Hematopoietic multipotent progenitor cell treated with erythropoietin and hydrocortisone succinate and interleukin-3 and kit ligand, for 8 days (in vitro differentiated cells): Measurements from ENCODE around the gene YBX3.
A peak's percentile ranks its signal among the peaks of the same experiment; 100 is the strongest.
"Not testable (repeated sequence)": the region's sequence is repeated elsewhere in the genome, so short reads cannot be mapped to it uniquely, and the experiment has no call there.

Experiments
- DNase-seq: peaks from one replicate; pipeline ENCODE4 v3.0.0-alpha.2; 2015

The YBX3 gene

DNA sequence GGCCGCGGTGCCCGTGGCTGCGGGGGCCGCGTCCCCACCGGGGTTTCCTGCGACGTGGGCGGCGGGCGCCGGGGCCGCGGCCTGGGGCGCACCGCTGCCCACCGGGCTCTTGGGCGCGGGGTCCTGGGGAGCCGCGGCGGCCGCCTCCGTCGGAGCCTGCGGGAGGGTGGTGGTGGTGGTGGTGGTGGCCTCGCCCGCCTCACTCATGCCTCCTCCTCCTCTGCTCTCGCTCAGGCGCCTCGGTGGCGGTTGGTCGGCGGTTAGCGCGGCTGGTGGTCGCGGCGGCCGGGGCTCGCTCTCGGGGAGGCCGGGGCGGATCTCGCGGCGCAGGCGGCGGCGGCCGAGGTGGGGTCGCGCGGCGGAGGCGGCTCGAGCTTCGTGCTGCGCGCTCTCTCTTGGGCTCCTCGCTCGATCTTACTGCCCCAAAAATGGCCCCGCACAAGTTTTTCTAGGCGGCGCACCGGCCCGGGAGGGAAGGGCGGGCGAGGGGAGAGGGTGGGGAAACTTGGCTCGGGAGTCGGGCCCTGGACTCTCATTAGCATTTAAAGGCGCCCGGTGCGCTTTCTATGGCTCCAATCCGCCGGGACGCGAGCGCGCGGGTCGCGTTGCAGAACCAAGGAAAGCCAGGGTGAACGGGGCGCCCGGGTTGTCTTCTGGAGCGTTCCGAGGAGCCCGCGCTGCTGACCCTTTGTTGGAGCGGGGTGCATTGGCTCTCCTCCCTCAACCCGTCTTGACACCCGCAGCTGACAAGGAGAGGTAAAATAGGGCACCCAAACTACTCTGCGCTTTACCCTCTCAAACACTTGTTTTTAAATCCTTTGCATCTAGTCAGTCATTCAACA is at the start of gene YBX3:
Gene YBX3, minus strand, starts transcription at position 419 of the 842 bp plus-strand sequence. Its CDS starts 212 bp downstream, at position 207.
- peak; percentile 85 for DNase-seq

DNA sequence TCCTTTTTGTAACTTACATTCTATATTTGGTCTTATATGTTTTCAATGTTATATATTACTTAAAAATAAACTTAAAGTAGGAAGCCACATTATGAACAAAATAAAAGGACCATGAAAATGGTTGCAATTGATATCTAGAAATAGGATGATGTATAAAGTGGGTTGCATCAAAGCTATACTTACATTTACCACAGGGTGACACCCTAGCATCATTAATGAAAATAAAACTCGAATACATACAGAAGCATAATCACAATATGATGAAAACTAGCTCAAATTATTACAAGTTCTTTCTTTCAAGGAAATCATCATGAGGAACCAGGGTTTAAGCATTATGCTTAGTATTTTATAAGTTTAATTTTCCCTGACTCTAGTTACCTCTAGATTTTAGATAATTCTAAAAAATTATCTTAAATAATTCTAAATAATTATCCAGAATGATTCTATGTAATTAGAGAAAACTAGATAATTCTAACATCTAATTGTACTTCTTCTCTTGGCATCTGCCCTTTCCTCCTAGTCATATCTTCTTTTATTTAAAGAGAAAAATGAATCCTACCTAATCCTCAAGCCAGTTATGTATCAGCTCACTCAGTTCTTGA is 48.1 kb upstream of the YBX3 start:
- DNase-seq = peak; percentile 54

DNA sequence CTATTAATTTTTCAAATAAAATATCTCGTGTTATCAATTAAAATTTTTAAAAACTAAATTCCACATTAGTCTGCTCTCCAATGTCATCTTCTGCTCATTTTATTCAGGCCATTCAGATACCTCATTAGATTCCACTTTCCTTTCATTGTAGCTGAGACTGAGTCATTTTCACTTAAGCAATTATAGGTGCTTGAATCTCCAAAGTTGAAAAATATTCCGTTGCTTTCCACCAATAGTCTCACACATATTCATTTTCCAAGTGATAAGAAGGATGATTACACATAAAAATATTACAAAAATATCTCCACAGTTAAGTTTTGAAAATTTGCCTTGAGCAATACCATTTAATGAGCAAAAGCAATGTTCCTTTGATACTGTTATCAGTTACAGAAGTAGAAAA is 36.5 kb upstream of the YBX3 start:
- no peak for DNase-seq

DNA sequence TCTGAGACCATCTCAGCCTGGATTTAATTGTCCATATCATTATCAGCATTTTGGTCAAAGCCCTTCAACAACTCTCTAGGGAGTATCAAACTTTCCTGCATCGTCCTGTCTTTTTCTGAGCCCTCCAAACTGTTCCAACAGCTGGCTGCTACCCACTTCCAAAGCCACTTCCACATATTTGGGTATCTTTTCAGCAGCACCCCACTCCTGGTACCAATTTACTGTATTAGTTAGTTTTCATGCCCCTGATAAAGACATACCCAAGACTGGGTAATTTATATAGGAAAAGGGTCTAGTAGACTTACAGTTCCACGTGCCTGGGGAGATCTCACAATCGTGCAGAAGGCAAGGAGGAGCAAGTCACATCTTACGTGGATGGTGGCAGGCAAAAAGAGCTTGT is 33.1 kb upstream of the YBX3 start:
- DNase-seq = no peak

DNA sequence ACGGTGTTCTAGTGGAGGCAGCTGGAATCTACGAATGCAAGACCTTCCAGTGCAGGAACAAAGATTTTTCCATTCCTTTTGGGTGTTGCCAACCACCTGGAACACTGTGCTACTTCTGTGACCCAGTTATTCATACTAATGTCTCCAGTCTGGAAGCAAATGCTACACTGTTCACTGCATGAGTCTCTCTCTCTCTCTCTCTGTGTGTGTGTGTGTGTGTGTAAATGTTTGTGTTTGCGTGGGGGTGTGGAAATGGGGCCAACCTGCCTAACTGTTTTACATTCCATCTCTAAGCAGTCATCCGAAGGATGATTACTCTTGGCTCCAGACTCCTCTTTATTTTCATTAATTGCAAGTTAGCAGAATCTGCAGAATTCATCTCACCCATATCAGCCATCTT is 29.9 kb upstream of the YBX3 start:
- DNase-seq = no peak

DNA sequence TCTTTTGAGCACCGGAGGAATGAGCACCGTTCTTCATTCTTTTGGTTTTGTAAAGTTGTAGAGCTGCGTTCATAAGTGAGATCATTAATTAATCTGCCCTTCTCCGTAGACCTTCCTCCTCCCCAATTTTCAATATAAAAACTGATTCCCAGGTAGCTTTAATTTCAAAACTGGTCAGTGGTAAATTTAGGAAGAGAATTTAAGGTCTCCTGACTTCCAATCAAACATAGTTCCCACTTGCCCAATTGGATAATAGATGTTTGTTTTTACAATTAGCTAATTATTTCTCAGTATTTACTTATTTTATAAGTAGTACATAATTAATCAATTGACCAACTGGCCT is 27.2 kb upstream of the YBX3 start:
- no peak for DNase-seq

DNA sequence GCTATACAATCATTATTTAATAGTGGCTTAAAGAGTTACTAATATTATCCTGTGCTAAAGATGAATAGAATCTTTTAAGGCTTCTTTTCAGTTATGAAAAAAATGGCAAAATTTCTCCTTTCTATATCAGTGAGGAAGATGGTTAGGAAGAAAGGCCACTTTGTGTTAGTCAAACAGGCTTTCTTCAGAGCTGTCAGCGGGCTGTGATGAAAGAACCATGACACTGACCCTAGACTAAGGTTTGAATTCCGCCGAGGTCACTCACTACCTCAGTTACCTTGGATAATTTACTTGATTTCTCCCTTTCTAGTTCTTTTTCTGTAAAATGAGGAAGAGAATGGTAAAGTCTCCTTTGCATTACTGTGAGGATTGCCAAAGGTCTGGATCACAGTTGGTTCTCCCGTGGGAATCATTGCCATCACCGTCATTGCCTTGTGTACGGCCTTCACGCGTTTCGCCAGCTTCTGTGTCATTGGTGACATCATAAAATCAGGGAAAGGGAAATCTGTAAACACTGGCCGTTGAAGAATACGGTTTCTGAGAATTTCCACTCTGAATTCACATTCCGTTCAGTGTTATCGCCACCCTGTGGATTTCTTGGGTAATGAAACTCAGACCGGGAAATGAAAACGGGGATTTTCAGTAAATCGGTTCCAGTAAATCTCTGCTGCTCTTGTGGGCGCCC is 26.7 kb upstream of the YBX3 start:
- DNase-seq = peak; percentile 86

DNA sequence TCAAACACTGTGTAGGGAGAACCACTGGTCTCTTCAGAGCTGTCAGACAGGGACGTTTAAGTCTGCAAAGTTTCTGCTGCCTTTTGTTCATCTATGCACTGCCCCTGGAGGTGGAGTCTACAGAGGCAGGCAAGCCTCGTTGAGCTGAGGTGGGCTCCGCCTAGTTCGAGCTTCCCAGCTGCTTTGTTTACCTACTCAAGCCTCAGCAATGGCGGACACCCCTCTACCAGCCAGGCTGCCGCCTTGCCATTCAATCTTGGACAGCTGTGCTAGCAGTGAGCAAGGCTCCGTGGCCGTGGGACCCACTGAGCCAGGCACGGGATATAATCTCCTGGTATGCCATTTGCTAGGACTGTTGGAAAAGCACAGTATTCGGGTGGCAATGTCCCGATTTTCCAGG is 24.6 kb upstream of the YBX3 start:
- DNase-seq = no peak

DNA sequence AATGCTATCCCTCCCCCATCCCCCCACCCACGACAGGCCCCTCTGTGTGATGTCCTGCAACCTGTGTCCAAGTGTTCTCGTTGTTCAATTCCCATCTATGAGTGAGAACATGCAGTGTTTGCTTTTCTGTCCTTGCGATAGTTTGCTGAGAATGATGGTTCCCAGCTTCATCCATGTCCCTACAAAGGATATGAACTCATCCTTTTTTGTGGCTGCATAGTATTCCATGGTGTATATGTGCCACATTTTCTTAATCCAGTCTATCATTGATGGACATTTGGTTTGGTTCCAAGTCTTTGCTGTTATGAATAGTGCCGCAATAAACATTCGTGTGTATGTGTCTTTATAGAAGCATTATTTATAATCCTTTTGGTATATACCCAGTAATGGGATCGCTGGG is 20.3 kb upstream of the YBX3 start:
- not testable (repeated sequence) for DNase-seq

DNA sequence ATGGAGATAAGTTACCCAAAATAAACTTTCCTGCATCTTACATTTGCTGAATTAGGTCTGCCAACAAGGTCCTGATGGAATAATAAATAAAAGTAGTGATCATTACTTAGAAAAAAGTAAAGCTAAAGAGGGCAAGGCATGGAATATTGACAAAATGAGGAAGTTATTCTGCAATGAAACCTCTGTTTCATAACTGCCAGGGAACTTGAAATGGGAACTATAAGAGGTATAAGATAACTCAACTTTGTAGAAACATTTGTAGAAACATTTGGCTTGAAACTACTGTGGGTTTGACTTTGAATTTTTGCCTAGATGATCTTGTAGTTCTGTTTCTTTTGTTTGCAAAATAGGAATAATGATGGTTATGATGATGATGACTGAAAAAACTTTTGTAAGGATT is 18.7 kb upstream of the YBX3 start:
- no peak for DNase-seq

DNA sequence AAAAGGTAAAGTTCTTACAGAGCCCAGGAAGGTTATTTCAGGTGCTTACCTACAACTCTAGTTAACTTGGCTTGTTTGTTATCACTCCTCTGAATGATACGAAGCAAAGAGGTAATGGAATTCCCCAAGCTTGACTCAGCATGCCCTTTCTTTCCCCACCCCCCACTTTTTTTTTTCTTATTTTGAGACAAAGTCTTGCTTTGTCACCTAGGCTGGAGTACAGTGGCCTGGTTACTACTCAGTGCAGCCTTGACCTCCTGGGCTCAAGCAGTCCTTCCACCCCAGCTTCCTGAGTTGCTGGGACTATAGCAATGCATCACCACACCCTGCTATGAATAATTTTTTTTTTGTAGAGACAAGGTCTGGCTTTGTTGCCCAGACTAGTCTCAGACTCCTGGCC is 17.1 kb upstream of the YBX3 start:
- DNase-seq = no peak

DNA sequence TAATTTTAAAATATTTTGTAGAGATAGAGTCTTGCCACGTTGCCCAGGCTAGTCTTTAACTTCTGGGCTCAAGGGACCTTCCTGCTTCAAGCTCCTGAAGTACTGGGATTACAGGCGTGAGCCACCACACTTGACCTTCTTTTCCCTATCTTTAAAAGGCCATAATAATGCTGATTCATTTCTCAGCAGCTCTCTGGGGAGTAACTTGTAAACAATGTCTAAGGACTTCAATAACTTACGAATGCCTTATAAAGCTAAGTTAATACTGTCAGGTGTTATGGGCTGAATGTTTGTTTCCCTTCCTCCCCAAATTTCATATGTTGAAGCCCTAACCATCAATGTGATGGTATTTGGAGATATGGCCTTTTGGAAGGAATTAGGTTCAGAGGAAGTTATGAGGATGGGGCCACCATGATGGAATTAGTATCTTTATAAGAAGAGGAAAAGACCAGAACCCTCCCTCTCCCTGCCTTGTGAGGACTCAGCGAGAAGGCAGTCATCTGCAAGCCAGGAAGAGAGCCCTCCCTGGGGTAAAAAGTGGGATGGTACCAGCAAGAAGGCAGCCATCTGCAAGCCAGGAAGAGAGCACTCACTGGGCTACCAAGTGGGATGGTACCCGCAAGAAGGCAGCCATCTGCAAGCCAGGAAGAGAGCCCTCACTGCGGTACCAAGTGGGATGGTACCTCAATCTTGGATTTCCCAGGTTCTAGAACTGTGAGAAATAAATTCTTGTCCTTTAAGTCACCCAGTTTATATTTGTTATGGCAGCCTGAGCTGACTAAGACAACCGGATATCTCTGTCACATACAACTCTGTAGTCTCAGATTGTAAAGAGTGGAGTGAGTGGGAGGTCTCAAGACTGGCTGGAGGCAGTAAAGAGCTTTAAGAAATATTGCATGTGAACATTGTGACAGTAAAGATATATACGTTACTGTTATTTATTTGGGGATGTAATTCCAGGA is 16.3 kb upstream of the YBX3 start:
- no peak for DNase-seq

DNA sequence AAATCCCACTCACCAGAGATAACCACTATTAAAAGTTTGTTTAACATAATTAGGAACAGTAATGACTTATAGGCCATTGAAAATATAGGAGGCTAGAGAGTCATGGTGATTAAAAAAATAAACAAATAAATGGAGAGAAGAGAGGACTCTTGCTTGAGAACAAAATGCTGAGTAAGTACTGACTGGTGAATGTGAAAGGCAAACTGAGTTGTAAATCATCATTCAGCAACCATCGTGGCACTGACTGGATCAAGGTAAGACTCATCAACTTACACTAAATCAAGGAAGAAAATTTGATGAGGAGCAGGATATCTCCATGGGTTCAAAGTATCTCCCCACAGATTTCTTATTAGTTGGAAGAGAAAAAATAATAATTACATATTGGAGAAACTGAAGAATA is 14.1 kb upstream of the YBX3 start:
- no peak for DNase-seq

DNA sequence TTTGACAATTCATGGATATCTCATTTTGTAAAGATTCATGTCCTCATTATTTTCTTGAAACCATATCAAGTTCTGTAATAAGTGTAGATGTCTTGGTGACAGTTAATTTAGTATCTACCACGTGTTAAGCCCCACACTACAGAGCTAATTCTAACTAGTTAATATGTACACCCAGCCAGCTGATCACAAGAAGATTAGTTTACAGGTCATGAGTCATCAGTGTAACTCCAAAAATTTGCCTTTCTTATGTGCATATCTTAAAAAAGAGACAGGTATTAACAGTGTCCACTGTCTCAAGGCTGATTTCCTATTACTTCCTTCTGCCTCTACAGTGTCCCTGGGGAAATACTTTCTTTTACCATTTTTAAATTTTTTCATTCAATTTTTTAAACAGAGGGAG is 13.3 kb upstream of the YBX3 start:
- no peak for DNase-seq

DNA sequence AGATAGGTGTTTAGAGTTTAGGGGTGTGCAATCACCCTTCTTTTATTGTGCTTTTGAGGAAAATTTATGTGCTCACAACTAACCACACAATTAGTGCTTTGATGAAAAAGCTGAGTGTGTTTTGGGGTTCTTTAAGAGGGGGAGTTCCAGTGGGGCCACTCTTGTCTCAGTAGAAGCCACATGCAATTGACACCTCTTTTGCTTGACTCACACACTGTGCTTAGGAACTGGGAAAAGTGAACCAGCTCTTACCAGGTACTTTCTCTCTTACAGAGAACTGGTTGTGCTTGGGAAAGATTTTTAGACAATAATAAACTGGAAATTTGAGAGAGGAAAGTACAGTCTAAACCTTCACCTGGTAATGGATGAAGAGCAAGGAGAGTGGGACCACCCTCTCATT is 12.3 kb upstream of the YBX3 start:
- DNase-seq = no peak

DNA sequence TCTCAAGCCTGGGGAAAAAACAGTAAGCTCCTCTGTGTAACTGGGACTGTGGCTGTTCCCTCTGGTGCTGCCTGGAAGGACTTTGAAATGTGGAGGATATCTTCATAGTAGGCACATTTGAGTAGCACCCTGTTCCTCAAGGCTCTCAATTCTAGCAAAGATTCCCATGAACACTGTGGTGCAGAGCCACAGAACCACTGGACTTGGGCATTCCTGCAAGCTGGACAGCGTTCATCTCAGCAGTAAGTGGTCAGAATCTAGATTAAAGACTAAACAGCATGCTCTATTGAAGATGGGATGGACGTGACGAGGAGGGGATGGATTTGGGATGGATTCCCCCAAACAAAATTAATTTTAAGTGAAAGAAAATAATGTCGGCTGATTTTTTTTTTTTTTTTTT is 9.4 kb upstream of the YBX3 start:
- no peak for DNase-seq

DNA sequence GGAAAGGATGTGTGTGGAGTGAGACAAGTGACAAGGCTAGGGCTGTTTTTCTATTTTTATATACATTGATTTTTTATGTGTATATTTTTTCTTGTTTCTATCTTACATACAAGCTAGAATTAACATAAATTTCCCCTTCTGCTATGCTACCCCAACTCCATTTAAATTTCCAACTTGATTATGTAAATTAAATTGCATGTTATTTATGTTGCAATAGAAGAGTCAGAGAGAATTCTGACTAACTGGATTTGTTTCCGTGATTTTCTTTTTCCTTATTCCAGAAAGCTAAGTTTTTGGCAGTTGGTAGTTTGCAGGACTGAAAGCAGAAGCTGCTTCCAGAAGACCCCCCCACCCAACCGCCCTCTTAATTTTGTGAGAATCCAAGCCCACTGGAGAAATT is 8.9 kb upstream of the YBX3 start:
- no peak for DNase-seq

DNA sequence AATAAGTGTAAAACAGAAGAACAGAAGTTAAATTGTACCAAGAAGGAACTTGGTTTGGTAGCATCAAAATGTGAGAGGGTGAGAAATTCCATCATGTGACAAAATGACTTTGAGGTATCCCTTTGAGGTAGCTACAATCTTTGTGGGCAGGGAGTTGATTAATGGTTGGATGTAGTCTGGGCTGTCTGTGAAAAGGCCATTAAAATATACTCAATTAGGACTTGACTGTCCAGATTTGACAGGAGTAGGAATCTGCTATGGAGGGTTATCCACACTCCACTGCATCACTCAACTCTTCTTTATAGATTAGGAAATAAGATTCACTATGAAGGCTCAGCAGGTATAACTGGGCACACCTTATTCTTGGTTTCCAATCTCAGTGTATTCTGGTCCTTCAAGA is 7.4 kb upstream of the YBX3 start:
- no peak for DNase-seq

DNA sequence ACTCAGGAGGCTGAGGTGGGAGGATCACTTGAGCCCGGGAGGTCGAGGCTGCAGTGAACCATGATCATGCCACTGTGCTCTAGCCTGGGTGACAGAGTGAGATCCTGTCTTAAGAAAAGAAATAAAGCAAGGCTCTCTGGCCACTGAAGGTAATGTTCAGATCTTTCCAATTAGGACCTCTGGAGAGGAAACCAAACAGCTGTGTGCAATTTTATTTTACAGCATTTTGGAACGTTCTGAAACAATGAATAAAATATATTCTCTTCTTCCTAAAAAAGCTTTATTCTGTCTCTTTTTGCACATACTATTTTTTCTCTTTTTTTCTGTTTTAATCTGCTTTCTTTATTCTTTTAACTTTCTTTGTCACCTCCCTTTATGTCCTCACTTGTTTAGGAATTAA is 5.0 kb upstream of the YBX3 start:
- no peak for DNase-seq

DNA sequence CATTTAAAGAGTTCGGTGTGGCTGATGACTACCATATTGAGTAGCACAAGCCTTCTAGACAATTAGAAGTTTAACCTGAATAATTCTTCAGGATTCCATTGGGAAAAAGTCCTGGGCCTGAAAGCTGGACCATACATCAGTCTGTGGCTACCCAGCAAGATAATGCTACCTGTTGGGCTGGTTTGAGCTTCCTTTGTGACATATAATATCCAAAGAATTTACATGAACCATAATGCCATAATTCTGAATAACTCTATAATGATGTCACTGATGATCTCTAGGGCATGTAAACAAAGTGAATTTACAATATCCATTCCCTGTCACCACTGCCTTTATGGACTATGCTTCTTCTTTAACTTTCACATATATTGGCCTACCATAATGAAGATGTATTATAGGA is 3.8 kb upstream of the YBX3 start:
- no peak for DNase-seq

DNA sequence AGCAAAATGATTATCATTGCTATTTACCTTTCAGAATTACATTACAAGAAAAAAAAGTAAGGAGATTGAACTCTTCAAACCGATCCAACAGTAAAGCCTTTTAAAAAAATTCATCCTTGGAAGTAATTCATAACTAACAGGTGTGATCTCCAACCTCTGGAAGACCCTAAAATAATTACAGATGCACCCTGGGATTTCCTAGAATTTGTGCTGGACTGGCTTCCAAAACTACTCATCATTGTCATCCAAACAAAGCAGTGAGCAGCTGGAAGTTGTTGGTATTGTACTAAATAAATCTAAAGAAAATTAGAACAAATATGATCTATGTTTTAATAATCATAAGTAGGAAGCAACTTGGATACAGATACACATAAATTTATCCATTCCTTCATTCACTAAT is 1.9 kb upstream of the YBX3 start:
- DNase-seq = no peak

DNA sequence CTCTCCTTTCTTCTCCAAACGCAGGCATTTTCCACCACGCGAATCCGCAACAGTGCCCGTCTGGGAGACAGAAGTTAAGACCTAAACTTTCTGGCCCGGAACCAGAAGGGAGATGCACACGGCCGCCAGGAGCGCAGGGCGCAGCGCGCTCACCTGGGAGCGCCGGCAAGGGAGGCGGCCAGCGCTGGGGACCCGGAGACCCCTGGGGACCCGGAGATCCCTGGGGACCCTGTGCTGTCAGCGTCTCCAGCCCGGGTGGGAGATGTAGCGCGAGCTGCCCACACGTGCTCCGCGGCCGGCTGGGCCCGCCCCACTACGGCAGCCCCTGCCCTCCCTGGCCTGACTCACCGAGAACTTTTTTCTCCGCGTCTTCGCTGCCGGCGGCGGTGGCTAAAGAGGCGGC is 620 bp downstream of the YBX3 start:
- DNase-seq = peak; percentile 57
